CD4-positive, alpha-beta T cell (primary cell): ENCODE measurements around the gene RBBP4. TPM values are rescaled to one million over a fixed set of nuclear protein-coding genes. Genes with fewer than 3 reads are reported as not detected.

Source experiments
- ATAC-seq: fragments of 200-7000 bp; cut with Tn5 transposase; one replicate; pipeline ENCODE4 v1.10.0; 2022; ENCODE audit warnings: mild to moderate bottlenecking; ENCODE audit not compliant: poor library complexity
- CTCF ChIA-PET: fragments of 350-600 bp; sonication (Branson Sonifier 250); formaldehyde crosslinking; loops from one replicate; lab custom pipeline; 2021; ENCODE audit warnings: antibody characterized with exemption, inconsistent platforms; lab: Charles Lee
- POLR2A ChIA-PET: fragments of 350-600 bp; sonication (Branson Sonifier 250); formaldehyde crosslinking; loops from one replicate; lab custom pipeline; 2021; ENCODE audit warnings: antibody characterized with exemption, inconsistent platforms; lab: Charles Lee
- DNase-seq, 14 experiments: peaks; one replicate each; pipeline ENCODE4 v3.0.0-alpha.2; 2013 to 2020; ENCODE audit warnings: mixed read lengths in 2 of 14
- H3K27ac ChIP-seq, 2 donors: one replicate each; pipeline versions ENCODE4 v1.5.1 to v1.7.0; 2013; ENCODE audit warnings: low read length in 2 of 2, low read depth in 1 of 2, mild to moderate bottlenecking in 1 of 2
- H3K27me3 ChIP-seq, 2 experiments: 1 replicate in 1 of 2; 2 replicates in 1 of 2; pipeline versions ENCODE4 v1.6.1 to v1.7.0; 2013; ENCODE audit warnings: low read length in 2 of 2, control low read depth in 1 of 2, mild to moderate bottlenecking in 1 of 2, moderate library complexity in 1 of 2; ENCODE audit not compliant: insufficient read depth in 2 of 2, control insufficient read depth in 1 of 2
- H3K36me3 ChIP-seq: one replicate; pipeline ENCODE4 v1.6.1; 2013; ENCODE audit warnings: low read length, control low read depth; ENCODE audit not compliant: insufficient read depth
- H3K4me1 ChIP-seq: one replicate; pipeline ENCODE4 v1.6.1; 2013; ENCODE audit warnings: low read length, control low read depth; ENCODE audit not compliant: insufficient read depth
- H3K4me3 ChIP-seq: one replicate; pipeline ENCODE4 v1.5.1; 2013; ENCODE audit warnings: mild to moderate bottlenecking, low read length, moderate library complexity
- H3K9me3 ChIP-seq, 2 experiments: 1 replicate in 1 of 2; 2 replicates in 1 of 2; pipeline versions ENCODE4 v1.6.1 to v1.7.0; 2013; ENCODE audit warnings: low read length in 2 of 2, mild to moderate bottlenecking in 2 of 2, control low read depth in 1 of 2, moderate library complexity in 1 of 2; ENCODE audit not compliant: control insufficient read depth in 1 of 2, insufficient read depth in 1 of 2
- H3K27ac Mint-ChIP-seq: one replicate; pipeline ENCODE4 v1.8.0; 2020; ENCODE audit warnings: mixed read lengths
- H3K27me3 Mint-ChIP-seq: one replicate; pipeline ENCODE4 v1.8.0; 2021; ENCODE audit warnings: mixed read lengths
- H3K36me3 Mint-ChIP-seq: one replicate; pipeline ENCODE4 v1.8.0; 2021; ENCODE audit warnings: low read depth, mixed read lengths
- H3K4me1 Mint-ChIP-seq: one replicate; pipeline ENCODE4 v1.8.0; 2021; ENCODE audit warnings: low read depth, mixed read lengths
- H3K4me3 Mint-ChIP-seq: one replicate; pipeline ENCODE4 v1.8.0; 2020; ENCODE audit warnings: mild to moderate bottlenecking, mixed read lengths
- H3K9me3 Mint-ChIP-seq: one replicate; pipeline ENCODE4 v1.8.0; 2020; ENCODE audit warnings: mixed read lengths
- intact Hi-C, 2 experiments: fragments of 100-400 bp; cut with DNase I in 1 of 2; cut with micrococcal nuclease in 1 of 2; formaldehyde crosslinking; loops; one replicate each; pipeline versions ENCODE4 v1.15.1 to v1.9.0; 2023 to 2025; cut with DNase I, micrococcal nuclease
- total RNA-seq, 174 experiments: library from RNA in 2 of 174; stranded (reverse) in 2 of 174; gene quantifications; one replicate each; pipeline ENCODE4 v1.2.3 and lab custom pipeline; 2021 to 2026
- TF ChIP-seq, protein P1 (sequence below): fragments of 200-600 bp; IDR thresholded peaks from one replicate; pipeline ENCODE4 v1.8.0; 2022; ENCODE audit warnings: antibody characterized with exemption, mild to moderate bottlenecking

Gene RBBP4
- total RNA-seq, 2 experiments from 2014 or later = 108 to 117 TPM

DNA sequence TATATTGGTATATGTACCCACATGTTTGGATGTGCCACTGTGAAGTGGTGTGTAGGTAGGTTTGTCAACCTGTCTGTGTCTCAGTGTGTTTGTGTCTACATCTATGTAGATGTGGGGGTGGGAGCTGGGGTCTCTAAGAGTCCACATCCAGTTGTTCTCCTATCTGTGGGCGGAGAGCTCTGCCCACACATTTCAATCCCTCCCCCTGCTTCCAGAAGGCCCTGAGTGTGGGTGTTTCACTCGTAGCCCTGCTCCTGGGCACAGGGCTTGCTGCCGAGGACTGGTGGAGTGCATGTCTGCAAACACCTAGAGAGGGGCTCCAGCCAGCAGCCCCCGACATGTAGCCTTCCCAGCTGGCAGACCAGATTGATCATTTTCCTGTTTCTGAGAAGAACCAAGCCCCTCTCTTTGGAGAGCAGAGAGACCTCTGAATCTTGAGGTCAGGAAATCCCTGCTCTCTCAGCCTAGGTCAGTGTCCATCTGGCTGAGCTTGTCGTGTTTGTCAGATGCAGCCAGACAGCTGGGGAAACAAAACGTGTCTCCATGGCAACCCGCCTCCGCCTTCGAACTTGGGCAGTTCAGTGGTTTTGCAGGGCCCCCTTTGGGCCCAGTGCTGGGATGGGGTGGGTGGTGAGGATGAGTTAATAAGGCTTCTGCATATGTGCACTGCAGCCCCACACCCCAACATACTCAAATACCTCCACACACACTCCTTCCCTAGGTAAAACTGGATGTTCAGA, 82.7 kb downstream of the RBBP4 start:
- peaks cover 9% of the 10 kb centered on the region for H3K4me1 Mint-ChIP-seq
- Histone ChIP-seq H3K27me3 (no peaks in the 10 kb centered on the region), H3K9me3 (no peaks in the 10 kb centered on the region), H3K4me1 (no peaks in the 10 kb centered on the region), H3K27ac (no peak overlapping the region), H3K36me3 (no peaks in the 10 kb centered on the region), H3K4me3 (no peak overlapping the region)
- ChIA-PET CTCF (interaction anchor here (2.7 kb wide), 1 partner anchor 21 kb away, joined by 11 read pairs; no protein-coding TSS in a partner anchor), POLR2A (no interaction called here)
- peaks cover 10% of the 10 kb centered on the region for H3K27me3 Mint-ChIP-seq
- no peak overlapping the region for H3K4me3 Mint-ChIP-seq
- no peaks in the 10 kb centered on the region for H3K9me3 Mint-ChIP-seq
- no peaks in the 10 kb centered on the region for H3K36me3 Mint-ChIP-seq
- DNase-seq (no peak), ATAC-seq (no peak)
- TF ChIP-seq, protein P1, sequence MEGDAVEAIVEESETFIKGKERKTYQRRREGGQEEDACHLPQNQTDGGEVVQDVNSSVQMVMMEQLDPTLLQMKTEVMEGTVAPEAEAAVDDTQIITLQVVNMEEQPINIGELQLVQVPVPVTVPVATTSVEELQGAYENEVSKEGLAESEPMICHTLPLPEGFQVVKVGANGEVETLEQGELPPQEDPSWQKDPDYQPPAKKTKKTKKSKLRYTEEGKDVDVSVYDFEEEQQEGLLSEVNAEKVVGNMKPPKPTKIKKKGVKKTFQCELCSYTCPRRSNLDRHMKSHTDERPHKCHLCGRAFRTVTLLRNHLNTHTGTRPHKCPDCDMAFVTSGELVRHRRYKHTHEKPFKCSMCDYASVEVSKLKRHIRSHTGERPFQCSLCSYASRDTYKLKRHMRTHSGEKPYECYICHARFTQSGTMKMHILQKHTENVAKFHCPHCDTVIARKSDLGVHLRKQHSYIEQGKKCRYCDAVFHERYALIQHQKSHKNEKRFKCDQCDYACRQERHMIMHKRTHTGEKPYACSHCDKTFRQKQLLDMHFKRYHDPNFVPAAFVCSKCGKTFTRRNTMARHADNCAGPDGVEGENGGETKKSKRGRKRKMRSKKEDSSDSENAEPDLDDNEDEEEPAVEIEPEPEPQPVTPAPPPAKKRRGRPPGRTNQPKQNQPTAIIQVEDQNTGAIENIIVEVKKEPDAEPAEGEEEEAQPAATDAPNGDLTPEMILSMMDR = no peak
- no peak overlapping the region for H3K27ac Mint-ChIP-seq
- intact Hi-C loops = no loop called here

Other genes with a start within 250 kb of the RBBP4 start
- gene ZBTB8B, start 186.1 kb upstream of the RBBP4 start, total RNA-seq = not detected
- not detected for gene ZBTB8A, start 111.8 kb upstream of the RBBP4 start, total RNA-seq
- 10 to 100 TPM; 23.9 to 24.1 TPM for gene ZBTB8OS, start 658 bp upstream of the RBBP4 start, total RNA-seq
- not detected for gene SYNC, start 51.6 kb downstream of the RBBP4 start, total RNA-seq
- gene YARS1, start 166.2 kb downstream of the RBBP4 start, total RNA-seq = 10 to 100 TPM; 67.6 to 73.2 TPM
- gene S100PBP, start 166.4 kb downstream of the RBBP4 start, total RNA-seq = 10 to 100 TPM; 18.8 to 21.6 TPM
- not detected for gene FNDC5, start 219.7 kb downstream of the RBBP4 start, total RNA-seq
- gene HPCA, start 235.3 kb downstream of the RBBP4 start, total RNA-seq = not detected